K562 (cell line): Measurements from ENCODE around the gene BLVRA. TPM values are rescaled to one million over a fixed set of nuclear protein-coding genes. Genes with fewer than 3 reads are reported as not detected.

Experiments used
- CAMTA2 ChIP-seq: fragments of 250-450 bp; sonication (Bioruptor Pico); conservative IDR thresholded peaks from 2 replicates; pipeline ENCODE4 v1.5.1; 2022
- CXXC5 ChIP-seq: fragments of 250-450 bp; sonication (Bioruptor Pico); IDR thresholded peaks from 2 replicates; pipeline ENCODE4 v1.8.0; 2022; ENCODE audit warnings: inconsistent platforms, mild to moderate bottlenecking, moderate library complexity
- FOXJ2 ChIP-seq: fragments of 200-800 bp; sonication (Bioruptor generic); IDR thresholded peaks from 2 replicates; pipeline ENCODE4 v1.6.1; 2016; ENCODE audit warnings: missing genetic modification characterization, missing compliant biosample characterization
- RAD21 ChIP-seq, 2 experiments: fragments of 250-450 bp in 1 of 2; fragments of 450-650 bp in 1 of 2; sonication (Bioruptor Pico) in 1 of 2; formaldehyde crosslinking in 1 of 2; IDR thresholded peaks in 1 of 2; conservative IDR thresholded peaks in 1 of 2; 2 replicates each; pipeline versions ENCODE4 v1.4.0 to v1.8.0; 2020 to 2022; ENCODE audit warnings: mild to moderate bottlenecking in 2 of 2, moderate library complexity in 1 of 2
- SRF ChIP-seq, 2 experiments: fragments of 250-450, 450-650 bp in 1 of 2; sonication (Bioruptor Pico) in 1 of 2; sonication (generic) in 1 of 2; formaldehyde crosslinking; IDR thresholded peaks; 2 replicates each; pipeline versions ENCODE4 v1.5.0 to v1.5.1; 2020 to 2022; ENCODE audit warnings: mild to moderate bottlenecking in 1 of 2, missing genetic modification reagents in 1 of 2
- TEAD4 ChIP-seq, 2 experiments: sonication (generic) in 1 of 2; formaldehyde crosslinking in 1 of 2; IDR thresholded peaks; 2 replicates each; pipeline versions ENCODE4 v1.6.1 to v1.8.0; 2012 to 2022; ENCODE audit warnings: borderline replicate concordance in 1 of 2, inconsistent platforms in 1 of 2, low read length in 1 of 2, mild to moderate bottlenecking in 1 of 2, missing genetic modification reagents in 1 of 2
- ZNF57 ChIP-seq: fragments of 450-650 bp; formaldehyde crosslinking; IDR thresholded peaks from 2 replicates; pipeline ENCODE4 v1.4.0; 2020; ENCODE audit warnings: mild to moderate bottlenecking, moderate library complexity
- polyA plus RNA-seq, 8 experiments: library from polyadenylated mRNA; depleted of rRNA in 4 of 8; stranded (reverse) in 5 of 8; unstranded in 3 of 8; fragments of >200 nt; fragmentation: Nextera tagmentation in 2 of 8; fragmentation: Illumina TruSeq in 1 of 8; extraction: Ambion mirVana in 2 of 8; extraction: Trizol in 1 of 8; gene quantifications; 2 replicates each; pipeline versions ENCODE4 v1.2.1 to v1.2.3, GENCODE V29; 2011 to 2014; ENCODE audit warnings: inconsistent platforms in 1 of 8, missing spikeins in 1 of 8
- total RNA-seq, 7 experiments: library from RNA; depleted of rRNA in 6 of 7; stranded (reverse); fragments of >200 nt in 6 of 7; fragmentation: Illumina TruSeq in 2 of 7; extraction: Trizol in 2 of 7; gene quantifications; 2 replicates each; pipeline versions ENCODE4 v1.2.1 to v1.2.3, GENCODE V29; 2011 to 2021; ENCODE audit warnings: low replicate concordance in 1 of 7
- TF ChIP-seq, protein P1 (sequence below): sonication (generic); formaldehyde crosslinking; IDR thresholded peaks from 2 replicates; pipeline ENCODE4 v1.8.0; 2022; ENCODE audit warnings: mild to moderate bottlenecking, missing genetic modification reagents
- TF ChIP-seq, protein P2 (sequence below): IDR thresholded peaks from 2 replicates; pipeline ENCODE4 v1.6.1; 2014; ENCODE audit warnings: antibody characterized with exemption
- TF ChIP-seq, protein P3 (sequence below): fragments of 250-450 bp; sonication (Bioruptor Pico); IDR thresholded peaks from 2 replicates; pipeline ENCODE4 v1.4.0; 2020

BLVRA gene
- total and polyA plus RNA-seq, 9 of the 15 experiments (the other 6 are each of a cell fraction or from before 2014, with no cell fraction given): 48.5 to 147 (median 61.5) TPM

DNA sequence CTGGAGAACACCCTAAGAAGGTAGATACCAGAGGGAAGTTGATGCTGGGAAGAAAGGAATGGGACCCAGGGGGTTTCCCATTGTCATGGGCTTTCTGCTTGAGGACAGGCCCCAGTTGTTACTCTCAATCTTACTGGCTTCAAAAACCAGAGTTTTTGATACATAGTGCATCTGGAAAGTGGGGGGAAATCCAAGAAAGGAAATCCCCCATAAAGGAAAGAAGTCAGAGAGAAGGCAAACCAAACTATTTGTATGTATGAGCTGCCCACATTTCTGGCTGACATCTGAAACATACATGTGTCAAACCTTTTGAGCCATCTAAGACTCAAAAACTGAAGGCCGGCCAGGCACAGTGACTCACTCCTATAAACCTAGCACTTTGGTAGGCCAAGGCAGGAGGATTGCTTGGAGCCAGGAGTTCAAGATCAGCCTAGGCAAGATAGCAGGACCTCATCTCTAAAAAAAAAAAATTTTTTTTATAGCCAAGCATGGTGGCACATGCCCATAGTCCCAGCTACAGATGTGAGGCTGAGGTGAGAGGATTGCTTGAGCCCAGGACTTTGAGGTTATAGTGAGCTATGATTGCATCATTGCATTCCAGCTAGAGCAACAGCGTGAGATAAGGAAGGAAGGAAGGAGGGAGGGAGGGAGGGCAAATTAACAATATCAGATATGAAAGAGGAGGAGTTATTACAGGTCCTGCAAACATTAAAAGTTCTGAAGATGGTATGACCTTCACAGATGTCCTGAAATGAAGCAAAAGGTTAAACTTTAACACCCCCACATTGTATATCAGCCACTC lies 22.5 kb upstream of the BLVRA start (continued):
- TF ChIP-seq, protein P1, sequence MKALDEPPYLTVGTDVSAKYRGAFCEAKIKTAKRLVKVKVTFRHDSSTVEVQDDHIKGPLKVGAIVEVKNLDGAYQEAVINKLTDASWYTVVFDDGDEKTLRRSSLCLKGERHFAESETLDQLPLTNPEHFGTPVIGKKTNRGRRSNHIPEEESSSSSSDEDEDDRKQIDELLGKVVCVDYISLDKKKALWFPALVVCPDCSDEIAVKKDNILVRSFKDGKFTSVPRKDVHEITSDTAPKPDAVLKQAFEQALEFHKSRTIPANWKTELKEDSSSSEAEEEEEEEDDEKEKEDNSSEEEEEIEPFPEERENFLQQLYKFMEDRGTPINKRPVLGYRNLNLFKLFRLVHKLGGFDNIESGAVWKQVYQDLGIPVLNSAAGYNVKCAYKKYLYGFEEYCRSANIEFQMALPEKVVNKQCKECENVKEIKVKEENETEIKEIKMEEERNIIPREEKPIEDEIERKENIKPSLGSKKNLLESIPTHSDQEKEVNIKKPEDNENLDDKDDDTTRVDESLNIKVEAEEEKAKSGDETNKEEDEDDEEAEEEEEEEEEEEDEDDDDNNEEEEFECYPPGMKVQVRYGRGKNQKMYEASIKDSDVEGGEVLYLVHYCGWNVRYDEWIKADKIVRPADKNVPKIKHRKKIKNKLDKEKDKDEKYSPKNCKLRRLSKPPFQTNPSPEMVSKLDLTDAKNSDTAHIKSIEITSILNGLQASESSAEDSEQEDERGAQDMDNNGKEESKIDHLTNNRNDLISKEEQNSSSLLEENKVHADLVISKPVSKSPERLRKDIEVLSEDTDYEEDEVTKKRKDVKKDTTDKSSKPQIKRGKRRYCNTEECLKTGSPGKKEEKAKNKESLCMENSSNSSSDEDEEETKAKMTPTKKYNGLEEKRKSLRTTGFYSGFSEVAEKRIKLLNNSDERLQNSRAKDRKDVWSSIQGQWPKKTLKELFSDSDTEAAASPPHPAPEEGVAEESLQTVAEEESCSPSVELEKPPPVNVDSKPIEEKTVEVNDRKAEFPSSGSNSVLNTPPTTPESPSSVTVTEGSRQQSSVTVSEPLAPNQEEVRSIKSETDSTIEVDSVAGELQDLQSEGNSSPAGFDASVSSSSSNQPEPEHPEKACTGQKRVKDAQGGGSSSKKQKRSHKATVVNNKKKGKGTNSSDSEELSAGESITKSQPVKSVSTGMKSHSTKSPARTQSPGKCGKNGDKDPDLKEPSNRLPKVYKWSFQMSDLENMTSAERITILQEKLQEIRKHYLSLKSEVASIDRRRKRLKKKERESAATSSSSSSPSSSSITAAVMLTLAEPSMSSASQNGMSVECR (CRISPR knock-in tag): no peak
- TF ChIP-seq FOXJ2 (tag) (peak; percentile 74; the same call in 1 of the 2 replicates), SRF (CRISPR knock-in tag; IDR thresholded peaks at IDR 0.05) (no peak), RAD21 (CRISPR knock-in tag; conservative IDR thresholded peaks at IDR 0.05 in 1 of 2, IDR thresholded peaks at IDR 0.05 in 1 of 2) (0 out of 4 replicates have a peak, but pooled peaks of 1 of the 2 experiments have one; percentile 1), CXXC5 (peak; percentile 75), CAMTA2 (CRISPR knock-in tag) (no peak), ZNF57 (CRISPR knock-in tag) (no peak), TEAD4 (IDR thresholded peaks at IDR 0.05; ENCODE audit: low read length) (peak; percentile 89), TEAD4 (CRISPR knock-in tag; IDR thresholded peaks at IDR 0.05; ENCODE audit: borderline replicate concordance) (no peak)
- TF ChIP-seq, protein P2, sequence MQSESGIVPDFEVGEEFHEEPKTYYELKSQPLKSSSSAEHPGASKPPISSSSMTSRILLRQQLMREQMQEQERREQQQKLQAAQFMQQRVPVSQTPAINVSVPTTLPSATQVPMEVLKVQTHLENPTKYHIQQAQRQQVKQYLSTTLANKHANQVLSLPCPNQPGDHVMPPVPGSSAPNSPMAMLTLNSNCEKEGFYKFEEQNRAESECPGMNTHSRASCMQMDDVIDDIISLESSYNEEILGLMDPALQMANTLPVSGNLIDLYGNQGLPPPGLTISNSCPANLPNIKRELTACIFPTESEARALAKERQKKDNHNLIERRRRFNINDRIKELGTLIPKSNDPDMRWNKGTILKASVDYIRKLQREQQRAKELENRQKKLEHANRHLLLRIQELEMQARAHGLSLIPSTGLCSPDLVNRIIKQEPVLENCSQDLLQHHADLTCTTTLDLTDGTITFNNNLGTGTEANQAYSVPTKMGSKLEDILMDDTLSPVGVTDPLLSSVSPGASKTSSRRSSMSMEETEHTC: no peak
- TF ChIP-seq, protein P3, sequence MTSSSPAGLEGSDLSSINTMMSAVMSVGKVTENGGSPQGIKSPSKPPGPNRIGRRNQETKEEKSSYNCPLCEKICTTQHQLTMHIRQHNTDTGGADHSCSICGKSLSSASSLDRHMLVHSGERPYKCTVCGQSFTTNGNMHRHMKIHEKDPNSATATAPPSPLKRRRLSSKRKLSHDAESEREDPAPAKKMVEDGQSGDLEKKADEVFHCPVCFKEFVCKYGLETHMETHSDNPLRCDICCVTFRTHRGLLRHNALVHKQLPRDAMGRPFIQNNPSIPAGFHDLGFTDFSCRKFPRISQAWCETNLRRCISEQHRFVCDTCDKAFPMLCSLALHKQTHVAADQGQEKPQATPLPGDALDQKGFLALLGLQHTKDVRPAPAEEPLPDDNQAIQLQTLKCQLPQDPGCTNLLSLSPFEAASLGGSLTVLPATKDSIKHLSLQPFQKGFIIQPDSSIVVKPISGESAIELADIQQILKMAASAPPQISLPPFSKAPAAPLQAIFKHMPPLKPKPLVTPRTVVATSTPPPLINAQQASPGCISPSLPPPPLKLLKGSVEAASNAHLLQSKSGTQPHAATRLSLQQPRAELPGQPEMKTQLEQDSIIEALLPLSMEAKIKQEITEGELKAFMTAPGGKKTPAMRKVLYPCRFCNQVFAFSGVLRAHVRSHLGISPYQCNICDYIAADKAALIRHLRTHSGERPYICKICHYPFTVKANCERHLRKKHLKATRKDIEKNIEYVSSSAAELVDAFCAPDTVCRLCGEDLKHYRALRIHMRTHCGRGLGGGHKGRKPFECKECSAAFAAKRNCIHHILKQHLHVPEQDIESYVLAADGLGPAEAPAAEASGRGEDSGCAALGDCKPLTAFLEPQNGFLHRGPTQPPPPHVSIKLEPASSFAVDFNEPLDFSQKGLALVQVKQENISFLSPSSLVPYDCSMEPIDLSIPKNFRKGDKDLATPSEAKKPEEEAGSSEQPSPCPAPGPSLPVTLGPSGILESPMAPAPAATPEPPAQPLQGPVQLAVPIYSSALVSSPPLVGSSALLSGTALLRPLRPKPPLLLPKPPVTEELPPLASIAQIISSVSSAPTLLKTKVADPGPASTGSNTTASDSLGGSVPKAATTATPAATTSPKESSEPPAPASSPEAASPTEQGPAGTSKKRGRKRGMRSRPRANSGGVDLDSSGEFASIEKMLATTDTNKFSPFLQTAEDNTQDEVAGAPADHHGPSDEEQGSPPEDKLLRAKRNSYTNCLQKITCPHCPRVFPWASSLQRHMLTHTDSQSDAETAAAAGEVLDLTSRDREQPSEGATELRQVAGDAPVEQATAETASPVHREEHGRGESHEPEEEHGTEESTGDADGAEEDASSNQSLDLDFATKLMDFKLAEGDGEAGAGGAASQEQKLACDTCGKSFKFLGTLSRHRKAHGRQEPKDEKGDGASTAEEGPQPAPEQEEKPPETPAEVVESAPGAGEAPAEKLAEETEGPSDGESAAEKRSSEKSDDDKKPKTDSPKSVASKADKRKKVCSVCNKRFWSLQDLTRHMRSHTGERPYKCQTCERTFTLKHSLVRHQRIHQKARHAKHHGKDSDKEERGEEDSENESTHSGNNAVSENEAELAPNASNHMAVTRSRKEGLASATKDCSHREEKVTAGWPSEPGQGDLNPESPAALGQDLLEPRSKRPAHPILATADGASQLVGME (CRISPR knock-in tag): peak; percentile 24; the same call in 1 of the 2 replicates
